GM19452 (cell line): Measurements from ENCODE around the gene VAV2.

Source experiments
- ATAC-seq: cut with Tn5 transposase; IDR thresholded peaks from one replicate; pipeline ENCODE4 v1.9.1; 2021; ENCODE audit not compliant: unreplicated experiment

Gene VAV2

DNA sequence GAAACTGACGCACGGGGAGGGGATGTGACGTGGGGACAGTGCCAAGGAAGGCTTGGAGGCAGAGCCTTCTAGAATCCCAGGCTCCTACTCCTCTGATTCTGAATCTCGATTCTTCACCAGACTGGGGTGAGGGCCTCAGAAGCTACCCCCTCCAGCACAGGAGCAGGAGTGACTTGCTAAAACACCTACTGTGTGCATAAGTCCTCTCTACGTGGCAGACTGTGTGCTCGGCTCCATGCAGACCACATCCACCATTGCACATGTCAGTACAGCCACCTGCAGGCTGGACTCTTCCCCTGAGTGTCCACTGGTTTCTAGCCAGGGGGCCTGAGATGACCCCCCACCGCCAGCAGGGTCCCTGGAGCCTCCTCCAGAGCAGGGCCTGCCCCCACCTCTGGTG, 182.8 kb downstream of the VAV2 start:
- ATAC-seq = no peak

DNA sequence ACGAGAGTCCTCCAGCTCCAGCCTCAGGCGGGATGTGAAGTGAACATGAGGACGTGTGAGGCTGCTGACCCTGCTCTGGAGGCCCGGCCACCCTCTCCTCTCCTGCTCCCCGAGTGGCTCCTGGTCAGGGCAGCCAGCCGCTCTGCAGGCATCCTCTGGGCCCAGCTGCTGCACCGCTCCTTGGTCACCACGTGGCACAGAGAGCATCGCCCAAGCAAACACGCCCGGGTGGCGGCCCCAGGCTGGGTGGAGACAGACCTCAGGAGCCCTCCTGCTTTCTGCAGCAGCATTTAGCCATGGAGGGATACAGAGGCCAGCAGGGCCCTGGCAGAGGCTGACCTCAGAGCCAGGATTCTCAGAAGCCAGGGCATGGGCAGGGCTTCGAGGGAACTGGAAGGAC, 184.3 kb downstream of the VAV2 start:
- ATAC-seq = no peak

DNA sequence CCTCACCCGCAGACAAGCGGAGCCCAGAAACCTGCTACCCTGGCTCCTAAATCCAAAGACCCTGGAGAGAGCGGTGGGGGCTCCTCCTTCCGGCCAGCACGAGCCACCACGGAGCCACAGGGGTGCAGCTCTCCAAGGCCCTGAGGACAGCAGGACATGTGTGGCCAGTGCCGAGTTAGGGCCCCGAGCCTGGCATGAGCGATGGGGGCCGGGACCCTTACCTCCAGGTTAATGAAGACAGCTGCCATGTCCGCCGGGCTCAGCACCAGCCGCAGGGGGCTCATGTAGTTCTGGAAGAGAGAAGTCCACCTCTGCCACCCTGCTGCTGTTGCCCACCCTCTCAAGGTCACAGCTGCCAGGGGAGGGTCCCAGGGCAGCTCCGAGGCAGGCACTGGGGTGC, 185.1 kb downstream of the VAV2 start:
- ATAC-seq = no peak

DNA sequence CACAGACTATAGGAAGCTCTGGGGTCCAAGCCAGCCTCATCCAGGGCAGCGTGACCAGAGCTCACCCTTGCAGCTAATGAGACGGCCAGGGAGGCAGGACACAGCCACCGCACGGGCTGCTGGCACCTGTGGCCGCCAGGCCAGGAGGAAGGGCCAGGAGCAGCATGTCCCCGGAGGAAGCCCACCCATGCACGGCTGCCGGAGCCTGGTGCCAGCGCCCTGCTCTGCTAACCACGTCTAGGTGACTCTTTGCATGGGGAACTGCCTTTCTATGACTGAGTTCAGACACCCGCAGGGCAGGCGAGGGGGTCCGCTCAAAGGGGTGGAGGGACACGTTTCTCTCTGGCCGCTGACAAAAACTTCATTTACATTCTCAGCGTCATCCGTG, 185.5 kb downstream of the VAV2 start:
- ATAC-seq = no peak

DNA sequence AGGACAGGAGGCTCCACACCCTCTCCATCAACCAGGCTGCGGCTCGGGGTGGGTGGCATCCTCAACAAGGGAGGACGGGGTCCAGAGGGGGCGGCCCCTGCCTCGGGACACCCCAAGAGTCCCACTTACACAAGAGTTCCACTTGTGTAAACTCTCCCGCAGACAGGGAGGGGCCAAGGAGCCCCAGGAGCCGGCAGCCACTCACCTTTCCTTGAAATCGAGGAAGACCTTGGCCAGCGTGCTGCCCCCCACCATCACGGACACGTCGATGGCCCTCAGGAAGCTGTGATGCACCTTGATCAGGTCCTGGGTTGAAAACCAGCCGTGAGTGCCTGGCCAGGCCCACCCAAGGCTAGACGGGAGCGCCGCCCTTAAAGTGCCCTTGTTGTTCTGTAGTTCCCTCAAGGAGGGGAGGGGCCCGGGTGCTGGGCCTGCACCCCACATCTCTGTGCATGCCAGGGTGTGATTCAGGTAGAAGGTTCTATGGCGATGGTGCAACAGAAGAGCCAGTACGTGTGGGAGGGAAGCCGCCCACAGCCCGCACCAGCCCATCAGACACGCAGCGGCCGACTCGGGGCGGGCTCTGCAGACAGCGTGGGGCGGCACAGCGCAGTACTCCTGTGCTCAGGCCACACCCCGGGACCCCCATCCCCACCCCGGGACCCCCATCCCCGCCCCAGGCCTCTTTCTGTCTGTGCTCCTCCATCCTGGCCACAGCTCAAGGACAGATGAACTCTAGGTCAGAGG, 186.1 kb downstream of the VAV2 start:
- no peak for ATAC-seq

DNA sequence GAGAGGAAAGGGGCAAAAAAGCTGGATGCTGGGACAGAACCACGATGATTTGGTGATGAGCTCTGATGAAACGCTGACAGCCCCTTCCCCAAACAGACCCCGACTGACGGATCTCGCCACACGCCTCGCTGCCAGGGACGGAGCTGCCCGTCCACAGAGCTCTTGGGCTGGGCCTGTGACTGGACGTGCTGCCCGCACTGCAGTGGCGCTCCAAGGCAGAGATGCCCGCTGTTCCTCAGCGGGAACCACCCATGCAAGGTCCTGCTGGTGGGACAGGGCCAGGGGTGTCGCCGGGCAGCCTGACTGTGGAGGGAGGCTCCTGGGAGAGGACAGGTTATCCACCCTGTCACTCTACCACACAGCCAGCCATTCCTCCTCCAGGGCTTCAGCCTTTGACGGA, 187.9 kb downstream of the VAV2 start:
- no peak for ATAC-seq

DNA sequence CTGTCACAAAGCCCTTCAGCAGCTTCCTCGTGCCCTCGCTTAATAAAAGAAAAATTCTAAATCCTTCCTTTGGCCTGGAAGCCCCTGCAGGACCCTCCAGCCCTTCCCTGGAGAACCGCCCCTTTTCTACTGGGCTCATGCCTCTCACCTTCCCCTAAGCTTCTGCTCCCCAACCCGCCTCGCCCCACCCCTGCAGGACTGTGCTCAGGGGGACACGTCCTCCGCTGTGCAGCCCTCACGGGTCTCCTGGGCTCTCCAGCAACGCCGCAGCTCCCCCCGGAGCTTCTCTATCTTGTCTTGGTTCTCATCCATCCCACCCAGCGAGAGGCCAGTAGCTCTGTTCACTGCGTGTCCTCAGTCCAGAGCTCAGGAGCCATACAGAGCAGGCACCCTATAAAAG, 188.4 kb downstream of the VAV2 start:
- ATAC-seq = no peak

DNA sequence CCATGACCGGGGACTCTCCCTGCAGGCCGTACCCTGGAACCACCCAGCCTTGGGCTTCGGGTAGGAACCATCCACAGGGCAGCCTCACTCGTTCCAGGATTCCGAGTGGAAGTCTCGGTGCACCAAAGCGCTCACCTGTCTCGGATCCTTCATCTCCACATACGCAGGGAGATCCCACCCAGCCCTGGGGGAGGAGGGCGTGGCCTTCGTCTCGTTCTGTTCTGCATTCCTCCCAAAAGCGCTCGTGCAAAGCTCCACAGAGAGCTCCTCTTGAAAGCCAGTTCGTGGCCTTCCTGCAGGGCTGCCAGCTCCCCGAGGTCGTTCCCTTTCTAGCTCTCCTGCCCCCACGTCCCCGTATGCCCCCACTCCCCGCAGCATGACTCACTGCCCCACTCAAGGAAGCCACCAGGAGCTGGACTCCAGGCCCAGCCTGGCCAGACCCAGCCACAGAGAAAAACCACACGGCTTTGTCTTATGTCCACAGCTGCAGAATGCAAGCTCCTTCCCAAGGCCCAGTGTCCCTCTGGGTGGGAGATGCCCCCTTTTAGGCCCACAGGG, 189.0 kb downstream of the VAV2 start:
- no peak for ATAC-seq

DNA sequence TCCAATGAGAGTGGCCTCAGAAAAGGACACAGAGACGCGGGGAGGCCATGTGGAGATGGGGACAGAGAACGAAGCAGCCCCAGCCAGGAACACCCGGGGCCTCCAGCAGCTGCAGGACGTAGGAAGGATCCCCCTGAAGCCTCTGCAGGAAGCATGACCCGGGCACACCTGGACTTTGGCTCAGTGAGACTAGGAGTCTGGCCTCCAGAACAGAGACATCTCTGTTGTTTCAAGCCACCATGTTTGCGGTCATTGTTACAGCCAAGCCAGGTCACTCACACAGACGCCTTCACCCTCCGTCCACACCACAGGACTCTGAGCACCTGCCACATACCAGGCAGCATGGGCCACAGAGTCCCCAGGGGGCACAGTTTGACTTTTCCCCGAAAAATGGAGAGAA, 190.4 kb downstream of the VAV2 start:
- ATAC-seq = no peak

DNA sequence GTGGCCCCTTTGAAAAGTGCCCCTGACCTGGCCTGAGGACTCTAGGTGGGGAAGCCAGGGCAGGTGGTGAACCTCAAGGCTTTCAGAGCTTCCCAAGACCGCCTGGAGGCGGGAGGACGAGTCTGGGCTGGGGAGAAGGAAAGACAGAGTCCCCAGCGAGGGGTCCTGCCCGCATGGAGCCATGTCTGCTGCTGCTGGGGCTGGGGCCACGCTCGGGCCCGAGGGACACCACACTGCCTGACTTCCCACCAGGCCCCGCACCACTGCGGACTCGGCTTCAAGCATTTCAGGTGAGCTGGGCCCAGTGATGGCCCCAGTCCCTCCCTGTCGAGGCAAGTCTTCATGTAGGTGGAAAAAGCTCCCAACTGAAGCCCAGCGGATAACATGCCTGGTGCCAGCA, 191.9 kb downstream of the VAV2 start:
- no peak for ATAC-seq

DNA sequence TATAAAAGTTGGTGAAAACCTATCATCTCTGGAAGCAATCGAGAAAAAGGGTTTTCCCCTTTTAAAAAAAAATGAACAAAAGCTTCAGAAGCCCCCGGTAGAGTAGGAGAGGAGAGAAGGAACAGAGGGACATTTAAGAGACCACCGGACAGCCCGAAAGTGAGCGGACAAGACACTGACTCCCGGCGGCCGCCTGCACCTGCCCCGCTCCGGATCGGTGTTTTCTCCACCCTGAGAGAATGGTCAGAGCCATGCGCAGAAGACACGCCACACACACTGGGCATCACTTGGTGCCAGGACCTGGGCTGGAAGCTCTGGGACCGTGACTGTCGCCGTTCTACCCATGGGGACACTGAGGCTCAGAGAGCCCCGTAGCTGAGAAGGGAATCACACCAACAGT, 192.4 kb downstream of the VAV2 start:
- ATAC-seq = no peak

DNA sequence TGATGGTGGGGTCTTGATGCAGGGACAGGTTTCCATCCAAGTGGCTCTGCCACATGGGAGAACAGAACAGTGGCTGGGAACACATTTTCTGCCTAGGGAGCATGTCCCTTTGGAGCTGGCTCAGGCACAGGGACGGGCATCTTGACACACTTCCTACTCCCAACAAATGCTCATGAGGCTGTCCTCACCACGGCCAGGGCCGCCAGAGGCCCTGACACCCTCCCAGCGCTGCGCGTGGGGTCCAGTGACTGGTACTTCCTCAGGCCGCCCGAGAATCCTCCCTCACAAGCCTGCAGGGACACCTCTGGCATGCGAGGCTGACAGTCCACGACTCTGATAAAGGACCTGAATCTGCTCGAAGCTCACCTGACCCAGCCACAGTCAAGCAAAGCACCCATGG, 193.0 kb downstream of the VAV2 start:
- no peak for ATAC-seq

DNA sequence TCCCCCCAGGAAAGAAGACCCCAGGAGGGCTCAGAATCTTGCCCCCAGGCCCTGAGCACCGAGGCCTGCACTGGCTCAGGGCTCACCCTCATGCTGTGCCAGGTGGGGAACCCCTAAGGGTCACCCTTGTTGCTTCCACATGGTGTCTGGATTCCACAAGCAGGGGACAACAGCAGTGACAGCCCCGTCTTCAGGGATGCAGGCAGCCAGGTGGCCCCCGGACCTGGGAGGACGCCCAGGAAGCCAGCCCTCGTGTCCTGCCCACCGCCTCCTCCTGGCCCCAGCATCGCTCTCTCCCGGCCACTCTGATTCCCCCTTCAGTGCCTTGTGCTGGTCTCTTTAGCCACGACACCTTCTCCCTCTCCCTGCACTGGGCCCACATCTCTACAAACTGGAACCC, 194.0 kb downstream of the VAV2 start:
- no peak for ATAC-seq

DNA sequence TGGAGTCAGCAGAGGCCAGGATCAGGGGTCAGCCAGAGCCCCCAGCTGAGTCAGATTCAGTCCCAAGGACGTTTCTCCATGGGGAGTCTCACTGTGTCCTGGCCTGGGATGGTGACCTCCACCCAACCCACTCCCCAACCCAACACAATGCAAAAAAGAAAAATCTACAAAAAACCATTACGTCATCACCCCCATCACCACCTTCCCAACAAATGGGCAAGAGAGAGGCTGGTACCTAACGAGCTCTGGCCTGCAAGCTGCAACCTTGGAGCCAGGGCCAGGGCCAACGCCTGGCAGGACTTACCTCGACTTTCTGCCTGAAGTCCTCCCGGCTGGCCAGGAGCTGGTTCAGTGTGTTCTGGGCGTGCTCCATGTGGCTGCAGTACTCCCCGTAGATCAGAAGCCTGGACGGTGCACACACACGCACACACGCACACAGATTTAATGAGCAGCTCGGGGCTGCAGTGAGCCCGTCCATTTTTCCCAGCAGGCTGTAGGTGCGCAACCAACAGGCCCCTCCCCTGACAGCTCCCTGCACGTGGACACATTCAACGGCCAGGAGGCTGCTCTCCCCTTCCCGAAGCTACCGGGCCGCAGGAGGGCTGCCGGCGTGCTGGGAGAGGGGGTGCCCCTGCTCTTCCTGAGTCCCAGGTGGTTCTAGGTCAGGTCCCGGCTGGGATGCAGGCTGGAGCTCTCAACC, 194.6 kb downstream of the VAV2 start:
- ATAC-seq = no peak

DNA sequence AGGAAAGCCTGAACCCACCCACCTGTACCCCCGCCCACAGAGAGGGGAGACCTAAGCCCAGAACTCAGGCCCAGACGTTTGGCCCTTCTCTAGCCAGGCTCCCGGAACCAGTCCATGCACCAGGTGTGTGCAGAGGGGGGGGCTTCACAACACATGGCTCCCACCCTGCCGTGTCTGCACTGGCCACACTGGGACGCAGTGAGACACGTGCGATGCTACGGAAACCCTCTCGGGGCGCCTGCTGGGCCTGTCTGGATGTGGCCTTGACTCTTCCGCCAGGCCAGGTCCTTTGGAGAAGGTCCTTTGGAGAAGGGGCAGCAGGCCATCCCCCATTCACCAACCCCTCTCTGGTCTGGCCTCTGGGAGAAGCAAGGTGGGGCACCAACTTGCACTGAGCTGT, 195.6 kb downstream of the VAV2 start:
- ATAC-seq = no peak

DNA sequence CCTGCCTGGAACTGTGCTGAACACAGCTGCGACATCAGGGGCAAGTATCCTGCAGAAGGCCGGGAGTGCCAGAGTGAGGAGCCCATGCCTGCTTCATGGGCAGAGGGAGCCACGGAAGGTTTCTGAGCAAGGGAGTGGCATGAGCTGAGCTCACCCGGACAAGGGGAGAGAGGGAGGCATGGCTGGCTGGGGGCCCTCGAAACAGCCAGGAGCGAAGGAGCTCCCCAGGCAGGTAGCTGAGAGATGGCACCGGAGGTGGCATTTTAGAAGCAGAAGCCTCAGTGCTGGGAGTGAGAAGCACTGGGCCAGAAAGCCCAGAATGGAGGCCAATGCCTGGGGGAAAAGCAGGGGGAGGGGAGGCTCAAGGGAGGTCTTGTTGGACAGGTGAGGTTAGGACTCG, 197.1 kb downstream of the VAV2 start:
- ATAC-seq = no peak

DNA sequence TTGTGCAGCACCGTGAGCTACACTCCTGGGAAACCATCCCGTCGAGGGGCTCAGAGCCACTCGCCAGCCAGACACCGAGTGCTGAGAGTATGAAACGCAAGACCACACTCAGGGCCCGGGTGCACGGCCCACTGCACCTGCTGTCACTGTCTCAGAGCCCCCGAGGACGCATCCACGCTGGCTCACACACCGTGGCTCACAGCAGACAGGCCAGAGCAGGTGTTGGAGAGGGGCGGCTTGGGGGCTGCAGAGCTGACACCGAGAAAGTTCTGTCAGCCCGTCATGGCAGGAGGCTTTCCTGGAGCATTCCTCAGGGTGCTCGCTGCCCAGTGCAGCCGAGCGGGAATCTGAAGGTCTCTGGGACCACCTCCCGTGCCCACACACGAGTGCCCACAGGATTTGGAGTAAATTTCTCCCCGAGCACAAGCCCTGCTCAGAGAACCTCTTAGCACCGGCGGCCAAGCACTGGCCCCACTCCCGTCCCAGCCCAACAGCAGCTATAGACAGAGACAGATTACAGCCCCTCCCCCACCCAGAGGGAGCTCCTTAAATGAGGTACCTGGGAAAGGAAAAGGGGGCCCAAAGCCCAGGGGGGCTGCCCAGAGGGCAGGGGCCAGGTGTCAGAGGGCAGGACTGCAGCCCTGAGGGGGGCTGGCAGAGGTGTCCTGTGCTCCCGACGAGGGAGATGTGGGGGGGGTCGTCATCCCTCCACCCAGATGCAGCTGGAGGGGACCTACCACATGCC, 197.9 kb downstream of the VAV2 start:
- no peak for ATAC-seq

DNA sequence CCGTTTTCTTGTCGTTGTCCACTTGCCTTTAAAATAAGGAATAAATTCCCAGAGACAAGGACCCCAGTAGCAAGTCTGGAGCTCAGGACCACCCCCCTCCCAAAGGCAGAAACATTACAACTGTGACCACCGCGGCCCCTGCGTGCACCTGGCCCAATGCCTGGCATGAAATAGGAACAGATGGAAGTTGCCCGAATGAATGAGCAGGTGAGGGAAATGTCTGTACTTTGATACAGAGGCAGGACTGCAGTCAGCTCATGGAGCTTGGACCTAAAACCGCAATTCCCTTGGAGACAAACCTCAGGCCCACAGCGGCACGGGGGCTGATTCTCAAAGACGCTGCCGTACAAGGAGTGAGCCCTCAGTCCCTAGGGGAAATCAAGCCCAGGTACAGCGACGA, 198.7 kb downstream of the VAV2 start:
- no peak for ATAC-seq

DNA sequence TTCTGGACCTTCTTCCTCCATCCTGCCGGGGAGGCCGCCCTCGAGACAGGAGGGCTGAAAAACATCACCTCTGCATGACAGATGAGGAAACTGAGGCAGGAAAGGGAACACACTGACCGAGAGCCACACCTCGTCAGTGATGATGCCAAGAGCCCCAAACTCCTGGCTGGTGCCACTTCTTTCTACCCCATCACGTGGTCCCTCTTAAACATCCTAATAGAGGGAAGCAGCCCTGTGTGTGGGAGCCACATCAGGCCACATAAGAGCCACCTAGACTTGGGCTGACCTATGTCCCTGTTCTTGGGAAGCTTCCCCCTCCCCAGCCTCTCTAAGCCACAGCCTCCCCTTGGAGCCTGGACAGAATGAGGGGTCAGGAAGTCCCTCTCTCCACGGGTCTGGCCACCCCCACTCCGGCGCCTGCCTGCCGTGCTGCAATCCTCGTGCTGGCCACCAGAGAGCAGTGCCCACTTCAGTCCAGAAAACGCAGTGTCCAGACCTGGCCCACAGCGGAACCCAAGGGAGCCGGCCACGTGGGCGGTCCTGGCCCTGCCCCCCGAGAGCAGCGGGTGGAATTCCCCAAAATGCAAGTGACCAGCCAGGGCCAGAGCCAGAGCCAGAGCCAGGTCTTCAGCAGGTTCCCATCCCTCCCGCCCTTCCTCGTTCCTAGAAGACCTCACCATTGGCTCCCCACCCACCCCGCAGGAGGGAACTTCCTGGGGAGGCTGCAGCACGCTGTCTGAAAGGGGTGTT, 199.2 kb downstream of the VAV2 start:
- no peak for ATAC-seq

DNA sequence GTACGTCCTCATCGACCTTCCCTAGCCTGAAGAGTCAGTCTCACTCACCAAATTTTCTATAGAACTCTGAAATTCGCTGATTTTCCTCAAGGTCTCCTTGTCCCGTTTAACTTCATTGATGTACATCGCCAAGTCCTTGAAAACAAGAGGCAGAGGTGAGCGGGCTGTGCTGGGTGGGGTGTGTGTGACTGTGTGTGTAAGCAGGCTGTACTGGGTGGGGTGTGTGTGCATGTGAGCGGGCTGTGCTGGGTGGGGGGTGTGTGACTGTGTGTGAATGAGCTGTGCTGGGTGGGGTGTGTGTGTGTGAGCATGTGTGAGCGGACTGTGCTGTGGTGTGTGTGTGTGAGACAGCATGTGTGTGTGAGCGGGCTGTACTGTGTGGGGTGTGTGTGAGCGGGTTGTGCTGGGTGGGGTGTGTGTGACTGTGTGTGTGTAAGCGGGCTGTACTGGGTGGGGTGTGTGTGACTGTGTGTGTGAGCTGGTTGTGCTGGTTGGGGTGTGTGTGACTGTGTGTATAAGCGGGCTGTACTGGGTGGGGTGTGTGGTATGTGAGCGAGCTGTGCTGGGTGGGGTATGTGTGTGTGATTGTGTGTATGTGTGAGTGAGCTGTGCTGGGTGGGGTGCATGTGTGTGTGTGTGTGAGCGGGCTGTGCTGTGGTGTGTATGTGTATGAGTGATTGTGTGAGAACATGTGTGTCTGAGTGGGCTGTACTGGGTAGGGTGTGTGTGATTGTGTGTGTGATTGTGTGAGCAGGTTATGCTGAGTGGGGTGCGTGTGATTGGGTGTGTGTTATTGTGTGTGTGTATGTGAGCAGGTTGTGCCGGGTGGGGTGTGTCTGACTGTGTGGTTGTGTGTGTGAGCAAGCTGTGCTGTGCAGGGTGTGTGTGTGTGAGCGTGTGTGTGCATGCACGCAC, 200.1 kb downstream of the VAV2 start:
- no peak for ATAC-seq
